HG03521 (cell line): ENCODE data around the gene SLAMF9.

Experiments used
- ATAC-seq: cut with Tn5 transposase; IDR thresholded peaks from one replicate; pipeline ENCODE4 v1.9.1; 2021; ENCODE audit warnings: mild to moderate bottlenecking, moderate library complexity; ENCODE audit not compliant: unreplicated experiment

The SLAMF9 gene

GRCh38 chr1:159953536-159954515, at the start of gene SLAMF9:
TSS of gene SLAMF9 (minus strand) at chr1:159954237. CDS start at chr1:159954137, 100 bp downstream.
- no peak for ATAC-seq

GRCh38 chr1:160001440-160001839, 47.4 kb upstream of the SLAMF9 start:
- ATAC-seq = no peak

- no peak for ATAC-seq
These were observed 45.2 kb upstream of the SLAMF9 start for GRCh38 chr1:159999204-159999603.

GRCh38 chr1:159996653-159997052, 42.6 kb upstream of the SLAMF9 start:
- no peak for ATAC-seq

GRCh38 chr1:159994896-159995295, 40.9 kb upstream of the SLAMF9 start:
- no peak for ATAC-seq

- ATAC-seq = no peak
These were observed 39.9 kb upstream of the SLAMF9 start for GRCh38 chr1:159993911-159994310.

- no peak for ATAC-seq
These were observed 38.1 kb upstream of the SLAMF9 start for GRCh38 chr1:159992161-159992560.

GRCh38 chr1:159991513-159991912, 37.5 kb upstream of the SLAMF9 start:
- ATAC-seq = no peak

GRCh38 chr1:159990005-159990404, 36.0 kb upstream of the SLAMF9 start:
- ATAC-seq = no peak

- ATAC-seq = no peak
These were observed 35.5 kb upstream of the SLAMF9 start for GRCh38 chr1:159989581-159989980.

- no peak for ATAC-seq
These were observed 34.0 kb upstream of the SLAMF9 start for GRCh38 chr1:159988006-159988405.

- no peak for ATAC-seq
These were observed 33.1 kb upstream of the SLAMF9 start for GRCh38 chr1:159987186-159987585.

GRCh38 chr1:159986531-159986930, 32.5 kb upstream of the SLAMF9 start:
- ATAC-seq = no peak

- ATAC-seq = no peak
These were observed 32.1 kb upstream of the SLAMF9 start for GRCh38 chr1:159986093-159986492.

- no peak for ATAC-seq
These were observed 31.4 kb upstream of the SLAMF9 start for GRCh38 chr1:159985473-159985872.

- no peak for ATAC-seq
These were observed 29.6 kb upstream of the SLAMF9 start for GRCh38 chr1:159983681-159984080.

GRCh38 chr1:159982280-159982679, 28.2 kb upstream of the SLAMF9 start:
- ATAC-seq = no peak

GRCh38 chr1:159981351-159982055, 27.5 kb upstream of the SLAMF9 start:
- no peak for ATAC-seq

- no peak for ATAC-seq
These were observed 26.7 kb upstream of the SLAMF9 start for GRCh38 chr1:159980786-159981185.

- ATAC-seq = no peak
These were observed 26.0 kb upstream of the SLAMF9 start for GRCh38 chr1:159980076-159980475.

GRCh38 chr1:159979257-159979656, 25.2 kb upstream of the SLAMF9 start:
- ATAC-seq = no peak

GRCh38 chr1:159978107-159978398, 24.0 kb upstream of the SLAMF9 start:
- ATAC-seq = no peak
